ENCODE data around the gene E2F4. TPM values are rescaled to one million over a fixed set of nuclear protein-coding genes. Genes with fewer than 3 reads are reported as not detected.
A peak's percentile ranks its signal among the peaks of the same experiment; 100 is the strongest.

The E2F4 gene
- total and polyA plus RNA-seq, 10 of the 15 experiments (the other 5 are each of a cell fraction or from before 2014, with no cell fraction given), result 11.7 to 132 (median 95.9) TPM

DNA sequence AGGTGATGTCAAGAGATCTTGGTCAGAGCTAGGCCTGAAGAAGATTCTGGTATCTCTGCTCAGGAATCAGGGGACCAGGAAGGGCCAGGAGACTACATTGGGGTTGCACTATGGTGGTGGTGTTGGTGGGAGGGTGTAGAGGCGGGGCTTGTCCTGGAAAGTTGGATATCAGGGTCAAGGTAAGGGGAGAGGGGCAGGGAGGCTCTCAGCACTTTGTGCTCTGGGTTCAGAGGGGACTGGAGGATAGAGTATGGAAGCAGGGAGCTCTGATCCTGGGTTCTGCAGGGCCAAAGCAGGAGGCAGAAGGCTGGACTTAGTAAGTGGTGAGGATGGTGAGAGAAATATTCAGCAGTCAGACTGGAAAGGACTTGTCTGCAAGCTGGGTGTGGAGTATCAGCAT is 18.6 kb upstream of the E2F4 start:
- H3K9me3 ChIP-seq (replicated peaks; ENCODE audit: control insufficient read depth, insufficient read depth, low read length), result no peaks in the 10 kb centered on the region
- H3K4me1 ChIP-seq (ENCODE audit: control insufficient read depth, insufficient read depth, low read length), result peaks cover 42% of the 10 kb centered on the region
- RAD21 ChIA-PET (ENCODE audit: unreplicated experiment), result interaction anchor here (0.6 to 2.0 kb wide), 4 partner anchors 12 to 948 kb away, joined by 3 to 7 read pairs (median 3); partner anchors contain the start of gene B3GNT9

More for the DNA sequence above, 18.6 kb upstream of the E2F4 start:
- no peaks in the 10 kb centered on the region for H3K36me3 ChIP-seq (ENCODE audit: control insufficient read depth in 2 of 2, insufficient read depth in 2 of 2, low read length in 1 of 2)
- peak overlapping the region; percentile 99 for H3K4me2 ChIP-seq (ENCODE audit: control insufficient read depth, insufficient read depth)
- no peaks in the 10 kb centered on the region for H3K27me3 ChIP-seq (replicated peaks in 1 of 2; ENCODE audit: control insufficient read depth in 2 of 2, insufficient read depth in 2 of 2, low read length in 1 of 2)
- peak overlapping the region; percentile 55 for H3K4me3 ChIP-seq
- ChIA-PET SMC1A (ENCODE audit: uncharacterized antibody, unreplicated experiment) (interaction anchor here (0.6 to 1.4 kb wide), 5 partner anchors 9 to 146 kb away, joined by 3 to 9 read pairs (median 4); no protein-coding TSS in a partner anchor), POLR2A (interaction anchor here (0.6 to 10.9 kb wide), 5 partner anchors 9 to 252 kb away, joined by 3 to 137 read pairs (median 4); partner anchors contain the start of genes FBXL8, HSF4 and TRADD), CTCF (interaction anchor here (0.8 to 5.3 kb wide), 6 partner anchors 8 to 292 kb away, joined by 3 to 36 read pairs (median 4); partner anchors contain the start of genes FBXL8 and TRADD)
- no TSS peak for BruUV-seq (replicated peaks)
- 33% methylated on average over 1 of the region's 1 CpG for WGBS (ENCODE audit: insufficient coverage, insufficient replicate concordance, low lambda C conversion rate, missing lambda C conversion rate)
- ATAC-seq (no peak), FAIRE-seq (no peak), DNase-seq (ENCODE audit: low read depth, low spot score) (no peak)
- no peak overlapping the region for H3K27ac ChIP-seq (ENCODE audit: control insufficient read depth, insufficient read depth)
- H4K20me1 ChIP-seq (ENCODE audit: control insufficient read depth, insufficient read depth), result no peaks in the 10 kb centered on the region
- TF ChIP-seq BMI1 (IDR thresholded peaks at IDR 0.05; ENCODE audit: borderline replicate concordance) (no peak), SMC3 (IDR thresholded peaks at IDR 0.05; ENCODE audit: borderline replicate concordance, low read length) (no peak), PAX5 (IDR thresholded peaks at IDR 0.05; ENCODE audit: borderline replicate concordance, low read depth, low read length) (no peak), CHD1 (IDR thresholded peaks at IDR 0.05; ENCODE audit: low read depth, low read length) (no peak), RELA (IDR thresholded peaks at IDR 0.05; ENCODE audit: borderline replicate concordance, partially characterized antibody) (no peak), YBX1 (IDR thresholded peaks at IDR 0.05) (no peak), ETV6 (conservative IDR thresholded peaks at IDR 0.05 in 1 of 2, IDR thresholded peaks at IDR 0.05 in 1 of 2; ENCODE audit: borderline replicate concordance in 1 of 2, low read depth in 1 of 2) (no peak), ESRRA (IDR thresholded peaks at IDR 0.05; ENCODE audit: low read length) (no peak), EP300 (IDR thresholded peaks at IDR 0.05; ENCODE audit: borderline replicate concordance in 1 of 2, control insufficient read depth in 1 of 2, low read depth in 2 of 2, low read length in 2 of 2) (no peak), IRF4 (IDR thresholded peaks at IDR 0.05; ENCODE audit: low read depth, low read length) (no peak), MTA3 (IDR thresholded peaks at IDR 0.05; ENCODE audit: borderline replicate concordance, low read length) (no peak), CREB1 (IDR thresholded peaks at IDR 0.05; ENCODE audit: low read depth) (no peak)
- TF ChIP-seq, protein P1, sequence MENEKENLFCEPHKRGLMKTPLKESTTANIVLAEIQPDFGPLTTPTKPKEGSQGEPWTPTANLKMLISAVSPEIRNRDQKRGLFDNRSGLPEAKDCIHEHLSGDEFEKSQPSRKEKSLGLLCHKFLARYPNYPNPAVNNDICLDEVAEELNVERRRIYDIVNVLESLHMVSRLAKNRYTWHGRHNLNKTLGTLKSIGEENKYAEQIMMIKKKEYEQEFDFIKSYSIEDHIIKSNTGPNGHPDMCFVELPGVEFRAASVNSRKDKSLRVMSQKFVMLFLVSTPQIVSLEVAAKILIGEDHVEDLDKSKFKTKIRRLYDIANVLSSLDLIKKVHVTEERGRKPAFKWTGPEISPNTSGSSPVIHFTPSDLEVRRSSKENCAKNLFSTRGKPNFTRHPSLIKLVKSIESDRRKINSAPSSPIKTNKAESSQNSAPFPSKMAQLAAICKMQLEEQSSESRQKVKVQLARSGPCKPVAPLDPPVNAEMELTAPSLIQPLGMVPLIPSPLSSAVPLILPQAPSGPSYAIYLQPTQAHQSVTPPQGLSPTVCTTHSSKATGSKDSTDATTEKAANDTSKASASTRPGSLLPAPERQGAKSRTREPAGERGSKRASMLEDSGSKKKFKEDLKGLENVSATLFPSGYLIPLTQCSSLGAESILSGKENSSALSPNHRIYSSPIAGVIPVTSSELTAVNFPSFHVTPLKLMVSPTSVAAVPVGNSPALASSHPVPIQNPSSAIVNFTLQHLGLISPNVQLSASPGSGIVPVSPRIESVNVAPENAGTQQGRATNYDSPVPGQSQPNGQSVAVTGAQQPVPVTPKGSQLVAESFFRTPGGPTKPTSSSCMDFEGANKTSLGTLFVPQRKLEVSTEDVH (IDR thresholded peaks at IDR 0.05; ENCODE audit: low read depth, partially characterized antibody), result no peak
- no peaks in the 10 kb centered on the region for H3K79me2 ChIP-seq (ENCODE audit: control insufficient read depth, insufficient read depth, low read length)
- no peak overlapping the region for H2AFZ ChIP-seq (ENCODE audit: control insufficient read depth, low read depth, low read length)
- intact Hi-C loops (cut with micrococcal nuclease; ENCODE audit: unreplicated experiment), result no loop called here
- in situ Hi-C loops (cut with MboI), result no loop called here
- H3K9ac ChIP-seq (ENCODE audit: control insufficient read depth, insufficient read depth, low read length), result peak overlapping the region; percentile 7; the same call in 1 of the 2 replicates
